GM03348 (cell line): ENCODE data around the gene EXOC4.

Experiments
- DNase-seq: peaks from one replicate; pipeline ENCODE4 v3.0.0; 2012; ENCODE audit warnings: low spot score

Gene EXOC4

GRCh38 chr7:133491846-133492652 is 239.2 kb downstream of the EXOC4 start:
- DNase-seq, result no peak

GRCh38 chr7:133497061-133497460 is 244.2 kb downstream of the EXOC4 start:
- no peak for DNase-seq

- DNase-seq, result no peak
Measured at GRCh38 chr7:133501771-133502170, 248.9 kb downstream of the EXOC4 start.

GRCh38 chr7:133502498-133502897 is 249.6 kb downstream of the EXOC4 start:
- DNase-seq, result no peak

DNA sequence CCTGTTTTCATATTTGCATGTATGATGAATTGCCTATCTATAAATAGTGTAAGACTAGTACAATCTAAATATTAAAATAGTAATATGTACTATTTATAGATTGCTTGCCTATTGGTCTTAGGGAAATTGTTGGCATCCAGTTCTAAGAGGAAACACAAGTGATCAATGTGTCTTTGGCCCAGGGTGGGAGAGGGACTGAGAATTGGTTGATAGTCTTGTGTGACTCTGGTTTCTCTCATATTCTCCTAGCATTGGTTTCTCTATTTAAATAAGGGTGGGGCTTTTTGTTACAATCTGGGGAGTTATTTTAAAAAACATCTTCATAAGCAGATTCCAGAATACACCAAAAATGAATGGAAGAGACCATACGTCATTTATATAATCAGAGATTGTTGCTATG is 250.1 kb downstream of the EXOC4 start:
- no peak for DNase-seq

- no peak for DNase-seq
Measured at GRCh38 chr7:133504825-133505224, 251.9 kb downstream of the EXOC4 start.

DNA sequence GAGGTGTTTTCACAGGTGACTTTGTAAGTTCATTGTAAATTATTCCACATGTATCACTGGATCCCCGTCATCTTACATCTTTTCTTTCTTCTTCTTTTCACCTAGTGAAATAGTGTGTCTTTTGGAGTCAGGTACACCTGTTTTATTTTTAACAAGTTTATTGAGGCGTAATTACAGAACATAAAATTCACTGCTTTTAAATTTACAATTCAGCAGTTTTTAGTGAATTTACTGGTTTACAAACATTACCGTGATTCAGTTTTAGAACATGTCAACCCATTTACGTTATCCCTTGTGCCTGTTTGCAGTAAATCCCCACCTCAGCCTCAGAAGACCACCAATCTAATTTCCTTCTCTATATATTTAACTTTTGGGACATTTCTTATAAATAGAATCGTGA is 256.9 kb downstream of the EXOC4 start:
- no peak for DNase-seq

DNA sequence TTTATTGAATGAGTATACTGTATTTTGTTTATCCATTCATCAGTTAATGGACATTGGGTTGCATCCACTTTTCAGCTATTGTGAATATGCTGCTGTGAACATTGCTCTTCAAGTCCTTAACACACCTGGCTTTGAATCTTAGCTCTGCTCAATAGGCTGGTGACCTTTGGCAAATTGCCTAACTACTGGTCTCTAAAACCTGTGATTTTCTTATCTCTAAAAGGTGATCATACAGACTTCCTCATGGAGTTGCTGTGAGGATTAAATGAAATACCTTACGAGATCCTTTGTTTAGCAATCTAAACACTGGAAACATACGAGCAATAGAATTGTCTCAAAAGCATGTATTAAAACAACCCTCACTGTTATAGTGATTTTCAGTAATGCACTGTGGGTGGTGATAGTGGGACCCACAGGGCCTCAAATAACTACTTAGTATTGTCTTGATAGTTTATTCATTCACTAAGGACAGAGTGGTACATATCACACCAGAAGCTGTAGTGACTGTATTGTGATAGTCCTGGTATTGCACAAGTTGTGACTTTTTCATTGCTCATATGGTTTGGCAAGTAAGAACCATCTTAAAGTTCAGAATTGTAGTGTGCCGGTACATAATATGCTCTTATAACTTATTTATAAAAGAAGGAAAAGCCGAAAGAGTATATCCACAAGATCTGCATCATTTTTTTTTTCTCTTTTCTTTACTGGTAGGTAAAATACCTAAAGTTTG is 257.6 kb downstream of the EXOC4 start:
- no peak for DNase-seq

DNA sequence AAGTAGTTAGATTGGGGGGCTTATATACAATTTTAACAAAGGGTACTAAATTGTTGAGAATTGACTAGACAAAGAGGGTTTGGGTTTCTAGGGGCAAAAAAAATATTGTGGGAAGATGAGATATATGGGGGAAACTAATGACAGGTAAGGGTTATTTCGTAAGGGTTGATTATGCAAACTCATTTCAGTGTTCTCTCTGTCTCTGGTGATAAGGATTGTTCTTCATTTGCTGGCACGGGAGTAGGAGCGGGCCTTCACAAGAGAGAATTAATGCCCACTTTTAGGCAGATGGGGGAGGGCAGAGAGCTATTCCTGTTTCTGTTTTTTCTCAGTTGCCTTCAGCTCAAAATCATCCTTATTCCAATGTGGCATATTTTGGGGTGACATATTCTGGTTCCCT is 258.4 kb downstream of the EXOC4 start:
- DNase-seq, result no peak

GRCh38 chr7:133511708-133512107 is 258.8 kb downstream of the EXOC4 start:
- DNase-seq, result no peak

GRCh38 chr7:133512560-133512959 is 259.7 kb downstream of the EXOC4 start:
- DNase-seq, result no peak

GRCh38 chr7:133513608-133514007 is 260.7 kb downstream of the EXOC4 start:
- DNase-seq, result peak; percentile 26

DNA sequence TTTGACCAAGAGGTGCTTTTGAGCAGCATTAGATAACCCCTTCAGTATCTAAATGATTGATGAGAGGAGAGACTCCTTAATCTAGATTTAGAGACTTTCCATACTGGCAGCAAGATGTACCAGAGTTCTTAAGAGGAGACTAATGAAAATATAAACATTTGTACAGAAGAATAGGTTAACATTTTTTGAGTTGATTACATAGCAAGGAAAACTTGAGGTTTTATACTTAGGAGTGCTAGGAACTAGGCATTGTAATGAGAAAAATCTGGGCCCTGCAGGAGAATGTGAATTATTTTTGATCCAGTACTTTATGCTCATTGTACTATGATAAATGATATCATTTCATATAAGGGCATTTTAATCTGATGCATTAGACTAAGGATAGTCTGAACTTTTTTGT is 261.7 kb downstream of the EXOC4 start:
- DNase-seq, result no peak

DNA sequence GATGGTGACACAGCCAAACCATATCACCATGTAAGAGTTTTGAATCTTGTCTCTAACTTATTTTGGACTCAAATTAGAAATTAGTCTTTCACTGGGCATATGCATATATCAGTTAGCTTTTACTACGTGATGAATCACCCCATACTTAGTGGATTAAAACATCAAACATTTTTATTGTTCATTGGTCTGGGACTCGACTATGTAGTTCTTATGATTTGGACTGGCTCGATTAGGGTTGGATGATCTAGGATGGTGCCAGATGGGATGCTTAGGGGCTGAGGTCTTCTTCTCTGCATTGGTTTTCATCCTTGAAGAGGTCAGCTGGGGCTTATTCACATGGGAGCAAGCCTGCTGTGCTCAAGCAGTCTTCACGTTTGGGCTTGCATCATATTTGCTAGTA is 264.9 kb downstream of the EXOC4 start:
- no peak for DNase-seq

GRCh38 chr7:133518718-133519117 is 265.8 kb downstream of the EXOC4 start:
- no peak for DNase-seq

GRCh38 chr7:133520248-133520647 is 267.4 kb downstream of the EXOC4 start:
- no peak for DNase-seq

GRCh38 chr7:133522501-133522900 is 269.6 kb downstream of the EXOC4 start:
- no peak for DNase-seq

DNA sequence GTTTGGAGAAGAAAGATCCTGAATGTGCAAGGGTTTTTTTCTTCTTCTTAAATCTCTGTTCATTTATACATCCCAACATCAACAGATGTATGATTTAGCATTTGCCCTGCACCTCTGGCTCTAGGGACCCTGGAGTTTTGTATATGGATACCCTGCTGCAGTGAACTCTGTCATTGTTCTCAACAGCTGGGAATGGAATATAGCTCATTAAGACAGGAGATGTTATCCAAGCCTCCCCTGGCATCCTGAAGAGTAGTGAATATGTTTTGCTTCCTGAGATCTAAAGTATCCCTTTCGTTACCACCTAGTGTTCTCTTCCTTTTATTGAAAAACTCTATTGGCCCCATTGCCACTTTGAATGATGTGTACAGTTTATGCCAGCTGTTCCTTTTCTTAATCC is 275.9 kb downstream of the EXOC4 start:
- DNase-seq, result no peak

DNA sequence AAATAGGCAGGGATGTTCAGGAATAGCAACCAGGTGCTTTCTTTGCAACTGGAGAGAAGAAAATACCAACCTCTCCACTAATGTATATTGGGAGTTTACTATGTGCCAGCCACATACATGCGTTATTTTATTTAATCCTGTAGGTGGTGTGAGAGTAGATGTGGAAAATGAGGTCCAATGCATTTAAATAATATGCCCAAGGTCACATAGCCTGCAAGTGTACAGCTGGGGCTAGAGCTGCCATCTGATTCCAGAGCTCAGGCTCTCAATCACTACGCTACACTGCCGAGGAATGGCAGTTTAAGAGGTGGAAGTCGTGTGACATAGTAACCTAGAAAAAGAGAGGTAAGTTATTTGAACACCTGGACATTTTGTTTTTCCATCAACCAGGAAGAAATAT is 277.0 kb downstream of the EXOC4 start:
- DNase-seq, result no peak

- peak; percentile 18 for DNase-seq
Measured at GRCh38 chr7:133530682-133531081, 277.8 kb downstream of the EXOC4 start.

DNA sequence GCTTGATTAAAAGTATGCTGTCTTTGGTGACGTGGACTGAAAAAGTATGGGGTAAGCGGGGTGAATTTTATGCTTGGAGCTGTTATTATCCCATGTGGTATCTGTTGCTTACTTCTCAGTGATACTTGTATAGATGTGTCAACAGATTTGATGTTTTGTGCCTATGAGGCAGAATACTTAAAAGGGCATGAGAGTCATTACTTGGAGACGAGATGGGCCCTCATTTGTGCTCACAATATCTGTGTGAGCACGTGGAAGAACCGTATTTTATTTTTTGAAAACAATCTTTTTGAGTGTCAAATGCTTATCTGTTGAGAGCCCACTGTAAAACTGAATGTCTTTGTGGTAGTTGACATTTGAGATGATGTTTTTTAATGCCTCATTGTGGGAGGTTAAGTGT is 281.9 kb downstream of the EXOC4 start:
- no peak for DNase-seq

GRCh38 chr7:133535308-133535707 is 282.4 kb downstream of the EXOC4 start:
- DNase-seq, result no peak

- DNase-seq, result no peak
Measured at GRCh38 chr7:133536450-133536849, 283.6 kb downstream of the EXOC4 start.

DNA sequence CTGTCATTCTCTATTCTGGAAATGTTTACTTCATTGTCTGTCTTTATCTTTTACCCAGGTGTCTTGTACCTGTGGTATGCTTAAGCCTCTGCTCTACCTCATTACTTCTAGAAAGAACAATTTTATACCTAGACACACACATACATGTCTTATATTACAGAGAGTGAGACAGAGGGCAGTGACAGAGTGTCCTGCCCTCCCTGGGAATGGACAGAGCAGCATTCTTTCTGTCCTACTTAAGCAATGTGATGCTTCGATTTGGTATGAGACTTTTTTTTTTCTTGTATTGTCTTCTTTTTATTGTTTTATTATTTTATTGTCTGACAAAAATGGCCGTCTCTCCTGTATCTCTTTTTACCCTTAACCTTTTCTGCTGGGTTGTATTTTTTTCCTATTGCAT is 286.1 kb downstream of the EXOC4 start:
- DNase-seq, result peak; percentile 35
